Activated naive CD4-positive, alpha-beta T cell (primary cell): ENCODE results near the gene CKAP5.
A peak's percentile ranks its signal among the peaks of the same experiment; 100 is the strongest.
"Not testable (repeated sequence)": the region's sequence is repeated elsewhere in the genome, so short reads cannot be mapped to it uniquely, and the experiment has no call there.

Experiments used
- DNase-seq, 4 experiments: peaks; one replicate each; lab custom pipeline; 2025; lab: John Stamatoyannopoulos, UW

The CKAP5 gene

DNA sequence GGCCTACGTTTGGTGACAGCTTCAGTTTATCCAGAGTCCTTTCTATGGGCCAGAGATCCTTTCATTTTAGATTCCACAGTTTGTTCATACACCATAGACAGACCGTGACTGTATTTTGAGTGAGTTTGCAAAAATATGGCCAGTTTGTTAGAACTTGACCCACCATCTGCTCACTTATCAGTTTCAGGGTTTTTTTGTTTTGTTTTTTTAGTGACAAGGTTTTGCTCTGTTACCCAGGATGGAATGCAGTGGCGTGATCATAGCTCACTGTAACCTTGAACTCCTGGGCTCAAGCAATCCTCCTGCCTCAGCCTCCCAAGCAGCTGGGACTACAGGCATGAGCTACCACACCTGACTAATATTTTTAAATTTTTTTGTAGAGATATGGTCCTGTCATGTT, 9.1 kb upstream of the CKAP5 start:
- no peak for DNase-seq

DNA sequence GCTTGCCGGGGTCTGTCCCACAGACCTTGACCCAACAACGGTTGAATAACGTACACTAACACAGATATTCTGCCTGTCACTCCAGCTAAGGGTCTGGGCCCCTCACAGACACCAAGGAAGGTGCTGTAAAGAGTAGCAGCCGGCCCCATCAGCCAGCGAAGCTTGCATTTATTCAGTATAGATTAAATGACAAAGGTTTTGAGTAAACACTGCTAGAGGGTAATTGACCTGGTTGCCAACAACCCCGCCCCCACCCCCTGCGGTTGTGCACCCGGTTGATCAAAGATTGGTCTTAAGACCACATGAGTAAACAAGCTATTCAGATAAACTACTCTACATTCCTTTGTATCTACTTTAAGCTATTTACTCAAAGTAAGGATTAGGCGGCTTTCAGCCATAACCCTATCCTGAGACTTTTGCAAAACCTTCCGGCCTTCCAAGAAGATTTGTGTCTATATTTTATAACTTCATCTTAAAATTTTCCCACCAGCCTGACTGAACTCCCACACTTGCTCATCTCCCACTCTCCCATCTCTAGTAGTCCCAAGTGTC, 4.8 kb upstream of the CKAP5 start:
- DNase-seq = no peak

DNA sequence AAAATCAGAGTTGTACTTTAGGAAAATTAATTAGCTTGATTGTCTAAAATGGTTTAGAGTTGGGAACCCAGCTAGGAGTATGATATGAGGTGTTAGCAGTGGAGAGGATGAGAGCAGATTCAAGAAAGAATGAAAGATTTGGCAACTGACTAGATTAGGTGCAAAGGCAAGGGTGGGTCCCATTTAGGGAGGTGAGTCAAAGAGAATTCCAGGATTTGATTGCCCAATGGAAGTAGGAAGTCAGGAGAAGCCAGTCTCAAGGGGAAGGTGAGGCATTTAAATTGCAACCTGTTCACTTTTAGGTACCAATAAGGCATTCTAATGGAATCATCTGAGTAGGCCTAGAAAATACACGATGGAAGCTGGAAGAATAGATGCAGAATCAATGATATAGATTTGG, 3.6 kb upstream of the CKAP5 start:
- DNase-seq = no peak

DNA sequence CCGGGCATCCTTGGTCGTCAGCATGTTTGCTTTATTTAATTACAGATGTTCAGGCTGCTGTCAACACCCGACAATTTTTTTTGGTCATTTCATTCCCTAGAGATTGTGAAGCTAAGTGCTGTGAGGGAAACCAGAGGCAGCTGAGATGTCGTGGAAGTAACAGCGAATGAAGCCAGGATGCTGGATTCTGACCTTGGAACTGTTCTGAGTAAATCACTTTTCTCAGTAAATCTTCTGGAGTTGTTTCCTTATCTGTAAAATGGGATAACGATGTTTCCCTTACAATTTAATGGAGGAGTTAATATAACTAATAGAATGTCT, 390 bp upstream of the CKAP5 start:
- no peak for DNase-seq

DNA sequence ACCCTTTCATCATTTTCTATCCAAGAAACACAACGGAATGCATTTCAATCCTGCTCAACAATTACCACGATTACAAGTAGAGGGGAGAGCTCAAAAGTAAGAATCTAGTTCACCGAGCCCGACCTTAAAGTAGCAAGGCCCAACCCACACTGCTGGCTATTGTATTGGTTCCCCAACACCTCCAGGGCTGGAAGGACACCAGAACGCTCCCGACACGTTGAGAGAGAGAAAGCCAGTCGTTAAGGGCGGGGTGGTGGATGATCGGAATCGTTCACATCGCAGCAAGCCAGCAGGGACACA, 690 bp downstream of the CKAP5 start:
- DNase-seq = no peak

DNA sequence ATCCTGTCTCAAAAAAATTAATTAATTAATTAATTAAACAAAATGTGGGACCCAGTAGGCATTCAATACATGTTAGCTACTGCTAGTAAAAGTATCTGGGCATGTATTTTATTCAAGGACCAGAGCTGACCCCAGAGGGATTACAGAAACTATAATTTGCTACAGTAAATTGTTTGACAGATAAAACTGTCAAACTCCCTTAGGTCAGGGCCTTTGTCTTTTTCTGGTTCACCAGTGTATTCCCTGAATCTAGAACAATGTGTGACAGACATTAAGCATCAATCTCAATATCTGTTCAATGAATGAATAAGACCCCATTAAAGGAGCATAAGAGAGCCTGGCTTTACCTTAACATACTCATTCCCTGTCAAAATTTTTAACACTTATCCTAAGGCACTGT, 6.0 kb downstream of the CKAP5 start:
- no peak for DNase-seq

DNA sequence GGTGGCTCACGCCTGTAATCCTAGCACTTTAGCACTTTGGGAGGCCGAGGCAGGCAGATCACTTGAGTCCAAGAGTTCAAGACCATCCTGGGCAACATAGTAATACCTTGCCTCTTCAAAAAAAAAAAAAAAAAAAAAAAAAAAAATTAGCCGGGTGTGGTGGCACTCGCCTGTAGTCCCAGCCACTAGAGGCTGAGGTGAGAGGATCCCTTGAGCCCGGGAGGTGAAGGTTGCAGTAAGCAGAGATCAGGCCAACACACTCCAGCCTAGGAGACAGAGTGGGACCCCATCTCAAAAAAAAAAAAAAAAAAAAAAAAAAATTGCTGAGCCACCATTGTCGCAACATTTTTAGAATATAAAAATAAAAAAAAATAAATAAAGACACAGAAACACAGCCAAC, 7.6 kb downstream of the CKAP5 start:
- no peak for DNase-seq

DNA sequence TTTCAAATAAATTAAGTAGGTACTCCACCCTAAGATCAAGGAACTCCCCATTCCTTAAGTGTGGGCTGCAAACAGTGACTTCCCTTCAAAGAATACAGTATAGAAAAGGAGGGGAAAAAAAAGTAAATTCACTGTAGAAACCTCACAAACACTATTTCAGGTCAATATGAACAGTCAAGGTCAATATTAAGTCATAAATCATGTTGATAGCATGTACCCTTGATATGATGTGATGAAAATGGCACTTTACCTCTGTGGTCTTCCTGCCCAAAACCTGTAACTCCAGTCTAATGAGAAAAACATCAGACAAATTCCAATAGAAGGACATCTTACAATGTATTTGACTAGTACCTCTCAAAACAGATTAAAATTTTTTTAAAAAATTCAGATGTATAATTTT, 8.2 kb downstream of the CKAP5 start:
- no peak for DNase-seq

DNA sequence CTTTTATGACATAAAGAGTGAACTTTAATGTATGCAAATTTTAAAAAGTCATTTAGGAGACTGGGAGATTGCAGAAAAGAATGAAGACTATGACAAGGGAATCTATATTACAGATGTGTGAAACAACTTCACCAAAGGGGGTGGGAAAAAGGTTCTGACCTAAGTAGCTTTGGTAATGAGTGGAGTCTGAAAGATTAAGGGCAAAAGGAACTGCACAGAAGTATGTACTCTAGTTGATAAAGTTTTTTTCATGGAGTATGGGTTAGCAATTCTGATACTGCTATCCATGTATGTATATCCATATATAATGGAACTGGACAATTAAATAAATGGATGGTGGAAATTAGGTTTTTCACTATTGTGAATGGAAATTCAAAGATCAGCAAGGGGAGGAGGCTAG, 9.2 kb downstream of the CKAP5 start:
- no peak for DNase-seq

DNA sequence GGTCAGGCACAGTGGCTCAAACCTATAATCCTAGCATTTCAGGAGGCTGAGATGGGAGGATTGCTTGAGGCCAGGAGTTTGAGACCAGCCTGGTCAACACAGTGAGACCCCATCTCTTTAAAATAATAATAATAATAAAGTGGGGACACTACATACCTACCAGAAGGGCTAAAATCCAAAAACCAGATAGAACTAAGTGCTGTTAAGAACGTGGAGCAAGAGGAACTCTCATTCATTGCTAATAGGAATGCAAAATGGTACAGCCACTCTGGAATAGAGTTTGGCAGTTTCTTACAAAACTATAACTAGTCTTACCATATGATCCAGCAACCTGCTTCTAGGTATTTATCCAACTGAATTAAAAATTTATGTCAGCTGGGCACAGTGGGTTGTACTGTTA, 9.6 kb downstream of the CKAP5 start:
- no peak for DNase-seq

DNA sequence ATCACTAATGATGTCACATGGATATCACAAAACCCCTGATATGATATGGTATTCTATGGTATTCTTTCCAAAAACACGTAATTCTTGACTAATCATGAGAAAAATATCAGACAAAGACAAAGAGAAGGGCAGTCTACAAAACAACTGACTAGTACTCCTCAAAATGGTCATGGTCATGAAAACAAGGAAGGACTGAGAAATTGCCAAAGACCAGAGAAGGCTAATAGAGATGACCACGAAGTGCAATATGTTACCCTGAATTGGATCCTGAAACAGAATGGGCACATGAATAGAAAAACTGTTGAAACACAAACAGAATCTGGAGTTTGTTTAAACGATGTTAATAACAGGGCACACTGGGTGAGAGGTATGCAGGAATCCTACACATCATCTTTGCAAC, 10.2 kb downstream of the CKAP5 start:
- no peak for DNase-seq

DNA sequence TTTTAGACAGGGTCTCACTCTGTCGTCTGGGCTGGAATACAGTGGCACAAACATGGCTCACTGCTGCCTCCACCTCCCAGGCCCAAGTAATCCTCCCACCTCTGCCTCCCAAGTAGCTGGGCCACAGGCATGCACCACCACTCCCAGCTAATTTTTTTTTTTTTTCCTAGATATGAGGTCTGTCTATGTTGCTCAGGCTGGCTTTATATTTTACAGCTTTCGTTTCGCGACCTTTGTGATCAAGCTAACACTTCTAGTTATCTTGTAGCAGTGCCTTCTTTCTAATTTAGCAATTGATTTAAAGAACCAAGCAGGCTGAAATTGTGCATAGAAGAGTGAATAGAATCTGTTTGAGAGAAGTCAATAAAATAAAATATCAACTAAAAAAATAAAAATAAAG, 11.3 kb downstream of the CKAP5 start:
- no peak for DNase-seq

DNA sequence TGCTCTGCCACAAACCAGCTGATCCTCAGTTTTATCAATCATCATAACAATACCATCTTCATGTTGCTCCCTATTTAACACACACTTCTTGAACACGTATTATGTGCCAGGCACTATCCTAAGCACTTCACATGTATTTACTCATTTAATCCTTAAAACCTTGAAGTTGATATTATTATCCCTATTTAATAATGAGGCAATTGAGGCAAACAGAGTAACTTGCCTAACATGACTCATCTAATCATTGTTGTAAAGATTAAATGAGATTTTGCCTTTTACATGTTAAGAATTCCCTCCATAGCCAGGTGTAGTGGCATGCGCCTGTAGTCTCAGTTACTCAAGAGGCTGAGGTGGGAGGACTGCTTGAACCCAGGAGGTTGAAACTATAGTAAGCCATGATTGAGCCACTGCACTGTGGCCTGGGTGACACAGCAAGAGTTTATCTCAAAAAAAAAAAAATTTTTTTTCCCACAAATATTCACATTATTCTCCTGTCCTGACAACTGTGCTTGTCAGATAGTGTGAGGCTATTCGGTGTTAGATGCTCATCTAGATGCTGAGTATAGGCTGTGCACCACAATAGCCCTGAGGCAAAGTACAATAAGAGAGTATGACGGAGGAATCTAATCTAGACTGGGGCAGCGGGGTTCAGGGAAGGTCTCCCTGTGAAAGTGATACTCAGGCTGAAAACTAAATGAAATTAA, 13.4 kb downstream of the CKAP5 start:
- no peak for DNase-seq

DNA sequence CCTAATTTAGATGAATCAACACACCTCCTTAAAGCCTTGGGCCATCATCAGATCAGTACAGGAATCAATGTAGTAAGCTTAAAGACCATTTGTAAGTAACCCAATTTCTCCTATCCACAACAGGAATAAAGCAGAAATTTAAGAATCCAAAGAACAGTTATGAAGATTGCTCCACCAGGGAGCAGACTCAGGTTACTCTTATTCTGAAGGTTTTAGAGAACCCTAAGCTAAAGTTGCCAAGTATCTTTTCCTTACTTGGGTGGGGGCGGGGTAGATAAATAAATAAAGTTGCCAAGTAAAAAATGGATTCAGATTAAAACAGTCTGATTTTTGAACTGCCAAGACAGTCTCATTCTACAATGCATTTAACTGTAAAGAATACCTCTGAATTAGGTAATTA, 18.1 kb downstream of the CKAP5 start:
- no peak for DNase-seq

DNA sequence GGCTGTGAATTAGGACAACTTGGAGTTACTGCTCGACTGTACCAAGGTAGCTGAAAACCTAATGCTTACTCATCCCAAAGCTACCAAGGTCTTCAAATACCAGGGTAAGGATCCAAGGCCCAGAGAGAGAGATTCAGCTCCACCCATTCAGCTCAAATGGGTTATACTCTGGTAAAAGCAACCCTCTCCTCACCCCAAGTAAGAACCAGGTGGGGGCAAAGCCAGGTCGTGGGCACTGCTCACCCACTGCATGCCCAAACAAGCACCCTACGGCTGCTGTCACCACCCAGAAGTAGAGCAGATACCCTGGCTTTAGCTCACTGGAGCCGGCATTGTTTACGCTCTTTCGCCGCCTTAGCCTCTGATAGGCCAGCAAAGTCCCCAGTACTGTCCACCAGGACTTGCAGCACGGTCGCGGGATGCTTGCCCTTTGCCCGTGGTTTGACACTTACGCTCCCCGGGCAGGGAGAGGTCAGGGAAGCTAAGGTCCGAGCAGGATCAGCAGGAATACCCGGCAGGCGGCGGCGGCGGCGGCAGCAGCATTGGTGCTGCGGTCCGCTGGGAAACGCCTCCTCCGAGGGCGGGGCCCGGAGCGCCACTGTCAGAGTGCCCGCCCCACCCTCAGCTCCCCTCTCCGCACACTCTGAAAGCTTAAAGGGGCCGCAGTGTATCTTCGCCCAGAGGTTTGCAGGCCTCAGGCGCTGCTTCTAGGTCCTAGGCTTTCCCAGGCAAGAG, 19.6 kb downstream of the CKAP5 start:
- peak; percentile 18 to 69 (median 34) for DNase-seq

DNA sequence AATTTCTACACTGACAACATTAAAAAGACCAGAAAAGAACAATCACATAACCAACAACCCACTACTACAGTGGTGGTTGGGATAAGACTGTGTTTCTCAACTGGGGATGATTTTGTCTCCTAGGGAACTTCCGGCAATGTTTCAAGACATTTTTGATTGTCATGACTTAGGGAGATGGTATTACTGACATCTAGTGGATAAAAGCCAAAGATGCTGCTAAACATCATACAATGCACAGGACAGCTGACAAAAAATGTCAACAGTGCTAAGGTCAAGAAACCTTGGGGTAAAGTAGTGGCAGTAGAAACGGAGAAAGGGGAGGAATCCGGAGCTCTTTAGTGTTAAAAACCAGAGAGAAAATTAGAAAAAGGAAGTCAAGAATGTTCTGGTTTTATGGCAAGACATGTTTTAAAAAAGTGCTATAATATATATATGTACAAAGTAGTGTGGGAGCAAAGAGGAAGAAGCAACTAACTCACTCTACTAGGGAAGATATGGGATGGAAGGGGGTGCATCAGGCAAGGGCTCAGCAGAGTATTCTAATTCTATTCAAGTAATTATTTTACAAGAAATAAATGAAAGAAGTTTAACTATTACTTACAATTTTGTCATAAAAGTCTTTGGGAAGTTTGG, 37.2 kb downstream of the CKAP5 start:
- DNase-seq = no peak

DNA sequence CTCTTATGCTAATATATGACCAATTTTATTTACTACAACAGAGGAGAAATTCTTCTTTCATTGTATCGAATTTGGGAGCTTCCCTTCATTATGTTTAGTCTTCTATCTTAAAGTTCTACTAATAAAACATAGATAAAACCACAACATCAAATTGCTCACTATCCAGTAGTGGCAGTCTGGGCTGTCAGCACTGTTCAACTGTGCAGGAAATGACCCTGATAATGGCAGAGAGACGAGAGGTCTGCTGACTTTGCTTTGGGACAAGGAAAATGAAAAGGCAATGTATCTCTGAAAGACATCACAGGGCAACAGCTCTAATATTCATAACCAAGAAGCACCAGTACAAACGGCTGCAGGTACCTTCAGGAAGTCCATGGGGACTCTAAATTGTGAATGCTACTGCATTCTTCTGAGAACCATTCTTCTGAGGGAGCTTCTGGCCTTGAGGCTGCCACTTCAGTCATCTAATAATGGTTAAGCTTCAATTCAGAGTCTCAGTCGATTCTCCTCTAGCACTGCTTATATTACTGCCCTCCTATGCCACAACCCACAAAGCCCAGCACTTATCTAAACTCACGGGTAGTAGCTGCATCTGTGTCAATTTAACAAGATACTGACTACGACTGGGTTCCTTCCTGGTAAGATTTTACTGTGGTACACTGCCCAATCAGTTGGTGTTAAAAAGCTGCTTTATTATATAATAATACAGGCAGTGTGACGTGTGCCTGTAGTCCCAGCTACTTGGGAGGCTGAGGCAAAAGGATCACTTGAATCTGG, 44.2 kb downstream of the CKAP5 start:
- no peak for DNase-seq

DNA sequence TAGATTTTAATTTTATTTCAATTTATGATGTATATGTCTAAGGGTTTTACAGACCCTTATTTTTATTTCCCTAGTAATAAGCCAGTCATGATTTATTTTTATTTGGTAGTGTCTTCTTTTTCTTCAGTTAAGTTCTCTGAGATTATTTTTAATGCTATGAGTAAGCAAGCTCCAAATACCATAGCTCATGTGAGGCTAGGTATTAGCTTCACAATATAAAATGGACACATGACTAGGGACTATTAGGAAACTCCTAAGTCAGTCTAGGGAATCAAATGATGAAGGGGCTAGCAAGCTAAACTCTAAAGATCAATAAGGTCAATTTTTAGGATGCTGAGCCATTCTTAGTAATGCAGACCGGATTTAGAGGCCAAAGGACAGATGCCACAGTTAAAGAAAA, 45.9 kb downstream of the CKAP5 start:
- DNase-seq = no peak

DNA sequence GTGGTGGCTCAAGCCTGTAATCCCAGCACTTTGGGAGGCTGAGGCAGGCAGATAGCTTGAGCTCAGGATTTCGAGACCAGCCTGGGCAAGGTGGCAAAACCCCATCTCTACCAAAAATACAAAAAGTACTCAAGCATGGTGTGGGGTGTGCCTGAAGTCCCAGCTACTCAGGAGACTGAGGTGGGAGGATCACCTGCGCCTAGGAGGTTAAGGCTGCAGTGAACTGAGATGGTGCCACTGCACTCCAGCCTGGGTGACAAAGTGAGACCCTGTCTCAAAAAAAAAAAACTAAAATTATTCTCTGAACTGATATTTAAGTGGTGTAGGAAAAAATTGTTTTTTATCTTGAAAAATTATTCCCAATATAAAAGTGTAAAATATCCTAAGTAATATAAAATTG, 46.4 kb downstream of the CKAP5 start:
- DNase-seq = not testable (repeated sequence)

DNA sequence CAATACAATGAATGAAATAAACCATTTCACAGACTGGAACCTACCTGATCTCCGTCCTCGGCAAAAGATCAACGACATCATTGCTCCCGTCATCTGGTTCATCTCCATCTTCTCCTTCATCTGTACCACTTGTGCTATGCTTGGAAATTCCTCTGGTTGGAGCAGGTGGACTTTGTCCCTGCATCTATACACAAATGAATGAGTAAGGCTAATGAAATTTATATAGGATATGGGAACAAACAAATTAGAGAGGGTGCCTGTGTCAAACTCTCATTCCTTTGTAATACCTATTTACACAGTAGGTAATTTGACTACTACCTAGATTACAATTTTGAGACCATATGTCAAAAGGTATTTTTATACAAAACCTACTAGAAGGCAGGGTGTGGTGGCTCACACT, 67.7 kb downstream of the CKAP5 start:
- no peak for DNase-seq

DNA sequence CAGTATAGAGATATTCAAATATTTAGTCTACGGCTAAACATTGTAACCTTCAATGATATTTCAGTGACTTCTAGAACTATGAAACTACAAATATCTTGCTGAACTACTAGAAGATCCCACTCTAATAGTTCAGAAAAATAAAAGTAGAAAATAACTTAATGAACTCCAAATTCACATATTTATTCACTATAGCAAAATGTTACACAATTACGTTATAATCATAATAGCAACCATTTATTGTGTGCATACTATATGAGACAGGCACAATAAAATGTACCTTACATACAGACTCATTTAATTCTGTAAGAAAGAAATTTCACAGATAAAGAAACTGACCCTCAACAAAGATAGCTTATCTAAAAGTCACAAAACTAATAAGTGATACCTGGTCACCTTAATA, 69.2 kb downstream of the CKAP5 start:
- DNase-seq = no peak

DNA sequence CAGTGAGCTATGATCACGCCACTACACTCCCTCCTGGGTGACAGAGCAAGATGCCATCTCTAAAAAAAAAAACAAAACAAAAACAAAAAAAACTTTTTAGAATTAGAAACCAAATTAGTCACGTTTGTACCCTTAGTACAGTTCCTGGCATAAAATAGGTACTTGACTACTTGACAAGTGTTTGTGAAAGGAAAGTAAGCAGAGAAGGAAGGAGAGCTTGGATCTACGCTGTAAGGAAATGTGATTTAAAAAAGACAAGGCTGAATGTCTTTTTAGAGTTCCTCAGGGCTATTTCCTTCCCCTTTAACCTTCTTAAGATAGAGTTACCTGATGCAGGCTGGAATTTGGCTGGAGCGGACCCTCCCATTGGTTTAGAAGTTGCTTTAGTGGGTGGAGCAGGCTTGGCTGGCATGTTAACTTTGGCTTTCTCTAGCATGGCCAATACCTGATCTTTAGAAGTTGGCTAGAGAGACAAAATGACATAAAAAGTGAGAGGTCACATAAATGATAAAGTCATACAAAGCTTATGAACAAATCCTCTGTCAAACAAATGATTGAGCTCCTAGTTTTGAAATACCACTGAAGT, 76.4 kb downstream of the CKAP5 start:
- no peak for DNase-seq
